ENCODE results near the gene ADH1B.
"Not testable (repeated sequence)": the region's sequence is repeated elsewhere in the genome, so short reads cannot be mapped to it uniquely, and the experiment has no call there.

The ADH1B gene

GRCh38 chr4:99321241-99322191, at the start of gene ADH1B:
TSS of gene ADH1B (minus strand) at chr4:99321401. CDS start at chr4:99321331, 70 bp downstream.
- no peak for TF ChIP-seq CTCF (IDR thresholded peaks at IDR 0.05; ENCODE audit: unreplicated experiment in 3 of 3)
- Mint-ChIP-seq H3K4me3 (peak within 1 kb of the TSS; percentile 39 to 78 (median 66)), H3K27me3 (ENCODE audit: low read depth) (no peaks in the 10 kb centered on the region), H3K9me3 (peaks cover 8% of the 10 kb centered on the region), H3K4me1 (peaks cover 22% of the 10 kb centered on the region), H3K27ac (peak within 1 kb of the TSS; percentile 59 to 91 (median 71)), H3K36me3 (ENCODE audit: low read depth) (no peaks in the 10 kb centered on the region)

- H3K27me3 Mint-ChIP-seq (ENCODE audit: low read depth); H3K36me3 Mint-ChIP-seq (ENCODE audit: low read depth); H3K4me3 Mint-ChIP-seq: not testable (repeated sequence)
- H3K4me1 Mint-ChIP-seq: peaks cover 11% of the 10 kb centered on the region
- peaks cover 17% of the 10 kb centered on the region for H3K9me3 Mint-ChIP-seq
- peak overlapping the region; percentile 3 to 82 (median 18) for H3K27ac Mint-ChIP-seq
Observed at GRCh38 chr4:99367817-99368216, 46.6 kb upstream of the ADH1B start.

- TF ChIP-seq CTCF (IDR thresholded peaks at IDR 0.05; ENCODE audit: unreplicated experiment in 3 of 3): no peak
- no peak overlapping the region for H3K27ac Mint-ChIP-seq
- peaks cover 21% of the 10 kb centered on the region for H3K4me1 Mint-ChIP-seq
- H3K27me3 Mint-ChIP-seq (ENCODE audit: low read depth): no peaks in the 10 kb centered on the region
- no peaks in the 10 kb centered on the region for H3K36me3 Mint-ChIP-seq (ENCODE audit: low read depth)
- no peak overlapping the region for H3K4me3 Mint-ChIP-seq
- peaks cover 13% of the 10 kb centered on the region for H3K9me3 Mint-ChIP-seq
Observed at GRCh38 chr4:99366491-99366890, 45.3 kb upstream of the ADH1B start.

GRCh38 chr4:99362768-99363167, 41.6 kb upstream of the ADH1B start:
- Mint-ChIP-seq H3K27me3 (ENCODE audit: low read depth) (no peaks in the 10 kb centered on the region), H3K9me3 (peaks cover 9% of the 10 kb centered on the region), H3K36me3 (ENCODE audit: low read depth) (no peaks in the 10 kb centered on the region), H3K4me3 (no peak overlapping the region), H3K4me1 (peaks cover 15% of the 10 kb centered on the region), H3K27ac (peak overlapping the region in 2 of 3 experiments; percentile 70 to 86)
- TF ChIP-seq CTCF (IDR thresholded peaks at IDR 0.05; ENCODE audit: unreplicated experiment in 3 of 3): no peak

GRCh38 chr4:99361899-99362275, 40.7 kb upstream of the ADH1B start:
- Mint-ChIP-seq H3K36me3 (ENCODE audit: low read depth) (no peaks in the 10 kb centered on the region), H3K4me1 (peaks cover 11% of the 10 kb centered on the region), H3K27me3 (ENCODE audit: low read depth) (no peaks in the 10 kb centered on the region), H3K9me3 (peaks cover 9% of the 10 kb centered on the region), H3K27ac (peak overlapping the region; percentile 70 to 86 (median 81)), H3K4me3 (no peak overlapping the region)
- TF ChIP-seq CTCF (IDR thresholded peaks at IDR 0.05; ENCODE audit: unreplicated experiment in 3 of 3): no peak

GRCh38 chr4:99361268-99361898, 40.2 kb upstream of the ADH1B start:
- Mint-ChIP-seq H3K36me3 (ENCODE audit: low read depth) (no peaks in the 10 kb centered on the region), H3K4me1 (peaks cover 11% of the 10 kb centered on the region), H3K4me3 (no peak overlapping the region), H3K9me3 (peaks cover 10% of the 10 kb centered on the region), H3K27me3 (ENCODE audit: low read depth) (no peaks in the 10 kb centered on the region), H3K27ac (peak overlapping the region; percentile 70 to 86 (median 81))
- no peak for TF ChIP-seq CTCF (IDR thresholded peaks at IDR 0.05; ENCODE audit: unreplicated experiment in 3 of 3)
